NCI-H446 (cell line): Measurements from ENCODE around the gene LUC7L3.
"Not testable (repeated sequence)": the region's sequence is repeated elsewhere in the genome, so short reads cannot be mapped to it uniquely, and the experiment has no call there.

ENCODE experiments used
- DNase-seq, 2 experiments: peaks; one replicate each; lab custom pipeline; 2025; lab: John Stamatoyannopoulos, UW

The LUC7L3 gene

DNA sequence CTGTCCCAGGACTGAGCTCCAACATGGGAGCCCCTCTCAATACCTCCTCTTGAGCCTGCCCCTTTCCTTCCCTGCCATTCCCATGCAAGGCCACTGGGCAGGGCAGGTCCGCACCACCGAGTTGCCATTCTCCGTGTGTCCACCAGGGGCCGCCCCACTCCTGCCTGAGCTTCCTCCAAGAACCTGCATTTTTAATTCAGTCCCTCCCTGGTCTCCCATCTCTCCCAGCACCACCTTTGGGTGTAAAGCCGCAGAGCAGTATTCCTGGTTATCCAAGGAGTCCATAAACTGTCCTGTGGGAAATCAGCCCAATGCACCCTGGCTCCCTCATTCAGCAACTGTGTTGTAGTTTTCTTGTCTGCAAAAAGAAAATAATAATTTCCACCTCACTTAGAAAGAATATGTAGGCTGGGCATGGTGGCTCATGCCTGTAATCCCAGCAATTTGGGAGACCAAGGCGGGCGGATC is 63.8 kb downstream of the LUC7L3 start:
- DNase-seq, result peak; percentile 82 to 87

DNA sequence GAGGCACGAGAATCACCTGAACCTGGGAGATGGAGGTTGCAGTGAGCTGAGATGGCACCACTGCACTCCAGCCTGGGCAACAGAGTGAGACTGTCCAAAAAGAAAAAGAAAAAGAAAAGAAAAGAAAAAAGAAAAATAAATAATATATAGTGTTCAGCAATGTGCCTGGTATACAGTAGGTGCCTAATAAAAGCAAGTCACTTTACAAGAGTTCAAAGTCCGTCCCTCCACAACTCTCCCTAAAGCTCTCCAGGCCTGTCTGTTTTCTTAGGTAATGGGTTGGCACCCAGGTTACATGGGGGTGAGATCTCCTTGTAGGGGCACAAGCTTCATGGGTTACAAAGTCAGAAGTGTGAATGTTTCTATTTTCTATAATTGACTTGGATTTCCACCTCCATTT is 64.5 kb downstream of the LUC7L3 start:
- no peak for DNase-seq

DNA sequence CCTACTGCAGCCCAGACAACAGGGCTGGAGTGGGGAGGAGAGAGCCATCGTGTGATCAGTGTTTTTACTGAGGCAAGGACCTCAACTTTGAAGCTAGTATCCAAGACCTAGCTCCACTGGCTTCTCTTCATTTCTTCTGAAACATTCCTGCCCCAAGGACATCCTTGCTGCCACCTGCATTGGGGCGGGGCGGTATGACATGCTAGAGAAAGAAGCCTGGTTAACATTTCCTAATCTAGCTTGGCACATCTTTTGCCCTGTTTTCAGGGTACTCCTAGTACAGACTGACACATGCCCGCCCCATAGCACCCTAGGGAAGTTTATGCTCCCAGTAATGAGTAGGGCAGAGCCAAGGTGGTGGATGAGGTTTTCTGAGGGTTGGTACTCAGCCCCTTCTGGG is 65.7 kb downstream of the LUC7L3 start:
- DNase-seq, result no peak

DNA sequence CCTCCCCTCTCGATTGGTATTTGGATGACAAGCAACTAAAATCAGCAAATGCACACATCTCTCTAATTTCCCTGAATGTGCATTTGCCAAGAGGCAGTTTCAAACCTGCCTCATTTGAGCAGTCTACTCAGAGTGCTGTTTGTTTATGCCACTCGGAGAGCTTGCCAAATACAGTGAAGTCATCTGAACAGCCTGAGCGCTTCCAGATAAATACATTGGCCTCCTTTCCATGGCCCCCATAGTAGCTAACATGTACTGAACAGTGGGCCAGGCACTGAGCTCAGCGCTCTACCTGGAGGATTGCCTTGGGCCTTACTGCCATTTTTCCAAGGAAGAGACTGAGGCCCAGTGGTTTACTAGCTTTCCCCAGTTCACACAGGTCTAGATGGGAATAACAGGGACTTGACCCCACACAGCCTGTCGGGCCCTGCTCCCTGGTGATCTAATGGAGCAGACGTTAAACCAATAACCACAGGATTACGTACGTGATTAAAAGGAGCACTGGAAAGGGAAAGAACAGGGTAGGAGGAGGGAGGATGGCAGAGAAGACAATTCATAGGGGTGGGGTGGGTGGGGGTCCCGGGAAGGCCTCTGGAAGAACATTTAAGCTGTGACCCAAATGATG is 66.7 kb downstream of the LUC7L3 start:
- peak; percentile 94 to 95 for DNase-seq

GRCh38 chr17:50787106-50787505 is 67.7 kb downstream of the LUC7L3 start:
- peak; percentile 77 to 91 for DNase-seq

DNA sequence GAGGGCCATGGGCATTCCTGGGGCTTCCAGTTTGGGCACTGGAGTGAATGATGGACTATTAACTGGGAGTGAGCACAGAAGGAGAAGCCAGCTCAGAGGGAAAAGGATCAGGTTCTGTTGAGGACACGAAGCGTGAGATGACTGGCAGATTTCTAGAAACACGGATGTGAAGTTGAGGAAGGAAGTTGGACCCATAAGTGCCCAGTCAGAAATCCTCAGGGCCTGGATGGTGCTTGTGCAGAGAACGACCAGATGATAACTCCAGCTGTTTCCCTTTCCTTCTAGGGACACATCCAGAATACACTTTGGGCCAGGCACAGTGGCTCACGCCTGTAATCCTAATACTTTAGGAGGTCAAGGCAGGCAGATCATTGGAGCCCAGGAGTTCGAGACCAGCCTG is 71.2 kb downstream of the LUC7L3 start:
- no peak for DNase-seq

DNA sequence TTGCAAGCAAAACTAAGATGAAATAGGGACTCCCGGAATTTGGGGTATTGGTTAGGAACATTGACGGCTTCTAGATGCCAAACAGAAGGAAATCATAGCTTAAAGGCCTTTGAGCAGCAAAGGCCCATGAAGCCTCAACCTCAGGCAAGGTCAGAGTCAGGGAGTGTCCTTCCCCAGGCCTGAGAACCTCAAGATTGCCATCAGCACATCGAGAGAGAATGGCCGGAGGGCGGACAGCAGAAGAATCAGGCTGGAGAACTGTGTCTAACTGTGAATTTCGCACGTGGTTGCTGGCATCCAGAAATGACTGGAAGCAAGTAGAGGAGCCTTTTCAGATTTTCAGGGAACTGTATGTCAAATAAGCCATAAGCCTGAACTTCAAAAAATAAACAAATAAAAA is 72.7 kb downstream of the LUC7L3 start:
- no peak for DNase-seq

- DNase-seq, result no peak
Measured at GRCh38 chr17:50793007-50793406, 73.6 kb downstream of the LUC7L3 start.

- no peak for DNase-seq
Measured at GRCh38 chr17:50794361-50794760, 75.0 kb downstream of the LUC7L3 start.

GRCh38 chr17:50797135-50797810 is 77.9 kb downstream of the LUC7L3 start:
- DNase-seq, result no peak

DNA sequence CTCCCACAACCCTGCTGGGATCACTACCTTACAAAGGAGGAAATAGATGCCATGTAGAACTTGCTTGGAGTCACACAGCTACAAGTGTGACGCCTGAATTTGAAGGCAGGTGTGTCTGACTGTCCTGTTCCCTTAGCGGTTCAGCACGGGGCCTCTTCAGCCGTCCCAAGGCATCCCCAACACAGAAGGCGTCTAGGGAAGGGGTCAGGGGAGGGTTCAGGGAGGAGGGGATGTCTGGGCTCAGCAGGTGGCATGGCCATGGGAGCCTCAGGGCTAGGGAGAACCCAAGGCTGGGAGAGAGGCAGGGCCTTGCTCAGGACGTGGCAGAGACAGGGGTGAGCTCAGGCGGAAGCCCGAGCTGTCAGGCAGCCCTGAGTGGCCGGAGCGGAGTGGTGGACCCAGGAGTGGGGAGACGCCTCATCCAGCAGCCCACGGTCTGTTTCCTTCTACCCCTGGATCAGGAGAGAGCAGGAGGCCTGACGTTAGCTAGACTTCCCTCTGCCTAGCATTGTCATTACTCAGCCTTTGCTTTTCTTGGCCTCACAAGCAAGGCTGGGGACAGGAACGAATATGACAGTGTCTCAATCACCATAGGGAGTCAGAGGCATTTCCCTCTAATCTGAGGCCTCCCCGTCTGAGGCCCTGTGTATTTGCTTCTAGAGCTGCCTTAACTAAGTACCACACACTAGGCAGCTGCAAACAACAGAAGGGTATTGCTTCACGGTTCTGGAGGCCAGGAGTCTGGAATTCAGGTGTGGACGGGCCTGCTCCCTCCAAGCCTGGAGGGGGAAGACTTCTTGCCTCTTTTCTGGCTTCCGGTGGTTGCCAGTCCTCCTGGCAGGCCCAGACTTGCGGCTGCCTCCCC is 79.3 kb downstream of the LUC7L3 start:
- no peak for DNase-seq

GRCh38 chr17:50799582-50799981 is 80.2 kb downstream of the LUC7L3 start:
- DNase-seq, result no peak

DNA sequence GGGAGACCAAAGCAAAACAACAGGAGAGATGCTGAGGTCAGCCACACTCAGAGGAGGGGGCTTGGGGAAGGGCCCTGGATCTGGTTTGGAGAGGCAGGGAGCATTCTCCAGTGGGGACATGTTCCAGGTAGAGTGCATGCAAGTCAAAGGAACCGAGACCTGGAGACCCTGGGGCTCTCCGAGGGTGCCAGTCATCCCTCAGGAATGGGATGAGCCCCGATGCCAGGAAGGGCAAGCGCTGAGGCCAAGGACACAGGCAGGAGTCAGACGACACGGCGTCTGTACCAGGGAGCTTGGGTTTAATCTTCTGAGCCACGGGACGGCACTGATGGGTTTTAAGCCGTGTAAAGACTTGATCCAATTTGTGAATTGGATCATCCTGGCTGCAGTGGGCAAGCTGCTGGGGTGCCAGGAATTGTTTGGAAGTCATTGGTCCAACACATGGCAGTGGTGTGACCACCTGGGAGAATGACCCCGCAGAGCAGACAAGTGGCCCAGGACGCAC is 80.8 kb downstream of the LUC7L3 start:
- no peak for DNase-seq

GRCh38 chr17:50802609-50803571 is 83.5 kb downstream of the LUC7L3 start:
- no peak for DNase-seq

- DNase-seq, result no peak
Measured at GRCh38 chr17:50803676-50804075, 84.3 kb downstream of the LUC7L3 start.

DNA sequence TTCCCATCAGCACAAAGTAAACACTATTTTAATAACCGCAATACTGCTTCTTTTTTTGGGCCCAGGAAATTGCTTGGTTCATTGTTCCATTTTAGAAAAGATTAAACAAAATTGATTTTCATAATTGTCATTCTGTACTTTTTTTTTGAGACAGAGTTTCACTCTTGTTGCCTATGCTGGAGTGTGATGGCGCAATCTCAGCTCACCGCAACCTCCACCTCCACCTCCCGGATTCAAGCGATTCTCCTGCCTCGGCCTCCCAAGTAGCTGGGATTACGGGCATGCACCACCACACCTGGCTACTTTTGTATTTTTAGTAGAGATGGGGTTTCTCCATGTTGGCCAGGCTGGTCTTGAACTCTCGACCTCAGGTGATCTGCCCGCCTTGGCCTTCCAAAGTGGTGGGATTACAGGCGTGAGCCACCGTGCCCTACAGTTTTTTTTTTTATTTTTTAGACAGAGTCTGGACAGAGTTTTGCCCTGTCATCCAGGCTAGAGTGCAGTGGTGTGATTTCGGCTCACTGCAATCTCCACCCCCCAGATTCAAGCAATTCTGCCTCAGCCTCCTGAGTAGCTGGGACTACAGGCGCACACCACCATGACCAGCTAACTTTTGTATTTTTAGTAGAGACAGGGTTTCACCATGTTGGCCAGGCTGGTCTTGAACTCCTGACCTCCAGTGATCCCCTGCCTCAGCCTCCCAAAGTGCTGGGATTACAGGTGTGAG is 85.5 kb downstream of the LUC7L3 start:
- not testable (repeated sequence) for DNase-seq

DNA sequence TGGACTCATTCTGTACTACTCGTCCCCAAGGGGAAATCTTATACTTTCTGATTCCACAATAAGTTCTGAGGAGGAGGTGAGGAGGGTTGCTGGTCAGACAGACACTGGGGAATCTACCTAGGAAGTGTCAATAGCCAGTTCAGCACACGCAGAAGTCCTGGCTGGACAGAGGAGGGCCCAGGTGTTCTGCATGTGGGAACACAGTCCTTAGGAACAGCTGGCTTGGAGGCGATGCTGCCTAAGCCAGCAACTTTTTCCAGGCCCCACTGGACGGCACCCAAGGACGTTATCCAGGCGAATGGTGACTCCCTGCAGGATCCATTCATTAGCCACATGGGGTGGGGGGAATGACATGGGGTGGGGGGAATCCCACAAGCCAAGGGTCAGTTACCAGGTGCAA is 86.1 kb downstream of the LUC7L3 start:
- DNase-seq, result no peak
